Natural killer cell (primary cell): Measurements from ENCODE around the gene GREM2. TPM values are rescaled to one million over a fixed set of nuclear protein-coding genes. Genes with fewer than 3 reads are reported as not detected.
A peak's percentile ranks its signal among the peaks of the same experiment; 100 is the strongest.

Experiments
- ATAC-seq, 3 donors: fragments of 150-1000 bp in 2 of 3; fragments of 200-7000 bp in 1 of 3; cut with Tn5 transposase; 1 replicate in 1 of 3; 2 replicates in 2 of 3; pipeline ENCODE4 v1.10.0; 2021; ENCODE audit warnings: mild to moderate bottlenecking in 2 of 3, moderate library complexity in 2 of 3
- DNase-seq, 2 donors: peaks; one replicate each; pipeline versions ENCODE4 v3.0.0 to v3.0.0-alpha.2; 2013 to 2021; ENCODE audit warnings: mixed read lengths in 1 of 2
- H3K27ac ChIP-seq: one replicate; pipeline ENCODE4 v1.5.1; 2013; ENCODE audit warnings: mild to moderate bottlenecking, low read length
- H3K27me3 ChIP-seq: one replicate; pipeline ENCODE4 v1.6.1; 2013; ENCODE audit warnings: low read length; ENCODE audit not compliant: control insufficient read depth, insufficient read depth
- H3K36me3 ChIP-seq: one replicate; pipeline ENCODE4 v1.6.1; 2013; ENCODE audit warnings: low read length; ENCODE audit not compliant: control insufficient read depth, insufficient read depth
- H3K4me1 ChIP-seq: one replicate; pipeline ENCODE4 v1.6.1; 2013; ENCODE audit warnings: low read length; ENCODE audit not compliant: control insufficient read depth, insufficient read depth
- H3K4me3 ChIP-seq: one replicate; pipeline ENCODE4 v1.5.1; 2013; ENCODE audit warnings: low read length
- H3K9me3 ChIP-seq: one replicate; pipeline ENCODE4 v1.6.1; 2013; ENCODE audit warnings: low read length; ENCODE audit not compliant: control insufficient read depth, insufficient read depth
- H3K27ac Mint-ChIP-seq, 2 donors: one replicate each; pipeline ENCODE4 v1.8.0; 2022; ENCODE audit warnings: mild to moderate bottlenecking in 2 of 2, mixed read lengths in 2 of 2, moderate library complexity in 1 of 2
- H3K27me3 Mint-ChIP-seq, 2 donors: one replicate each; pipeline ENCODE4 v1.8.0; 2022; ENCODE audit warnings: low read depth in 2 of 2, mixed read lengths in 2 of 2
- H3K36me3 Mint-ChIP-seq: one replicate; pipeline ENCODE4 v1.8.0; 2022; ENCODE audit warnings: mixed read lengths
- H3K4me1 Mint-ChIP-seq, 2 donors: one replicate each; pipeline ENCODE4 v1.8.0; 2022; ENCODE audit warnings: mixed read lengths in 2 of 2
- H3K4me3 Mint-ChIP-seq: one replicate; pipeline ENCODE4 v1.8.0; 2022; ENCODE audit warnings: mild to moderate bottlenecking, moderate library complexity, mixed read lengths
- H3K9me3 Mint-ChIP-seq, 2 donors: one replicate each; pipeline ENCODE4 v1.8.0; 2022; ENCODE audit warnings: mixed read lengths in 2 of 2
- CTCF ChIP-seq: fragments of 200-600 bp; IDR thresholded peaks from one replicate; pipeline ENCODE4 v1.8.0; 2022; ENCODE audit warnings: antibody characterized with exemption
- WGBS: methylation state at CpG from one replicate; pipeline ENCODE4 v1.1.7; 2013; ENCODE audit warnings: missing lambda C conversion rate; ENCODE audit not compliant: insufficient coverage; 5-methylcytosine and 5-hydroxymethylcytosine counted together
- intact Hi-C: fragments of 100-400 bp; cut with micrococcal nuclease; formaldehyde crosslinking; loops from one replicate; pipeline ENCODE4 v1.14.2; 2022
- total RNA-seq, 4 donors: library from RNA; stranded (reverse); fragments of 120-200 nt in 1 of 4; gene quantifications; one replicate each; pipeline versions ENCODE4 v1.2.3 to v1.2.4, GENCODE V29; 2013 to 2022

The GREM2 gene
- total RNA-seq, 3 donors from 2014 or later (not counting 1 experiment from before 2014, with no cell fraction given), result 0.08 to 0.34 TPM; not detected in 1

- Histone ChIP-seq H3K4me1 (no peaks in the 10 kb centered on the region), H3K27ac (no peak overlapping the region), H3K9me3 (no peaks in the 10 kb centered on the region), H3K4me3 (no peak overlapping the region), H3K27me3 (no peaks in the 10 kb centered on the region), H3K36me3 (no peaks in the 10 kb centered on the region)
- intact Hi-C loops, result loop anchor here (1.0 kb wide), 1 partner anchor 147 kb away; no protein-coding TSS in a partner anchor
- peak; percentile 63 for TF ChIP-seq CTCF
- peaks cover 16 to 22% of the 10 kb centered on the region in 2 donors for H3K27me3 Mint-ChIP-seq
- no peaks in the 10 kb centered on the region for H3K9me3 Mint-ChIP-seq
- 45% methylated on average over 3 of the region's 7 CpGs for WGBS
- DNase-seq (peak in 1 of 2 donors; percentile 51), ATAC-seq (peak; percentile 24 to 76 (median 65))
- H3K36me3 Mint-ChIP-seq, result no peaks in the 10 kb centered on the region
- no peak overlapping the region for H3K27ac Mint-ChIP-seq
- H3K4me1 Mint-ChIP-seq, result no peaks in the 10 kb centered on the region
- no peak overlapping the region for H3K4me3 Mint-ChIP-seq
Measured at GRCh38 chr1:240455228-240455821, 156.6 kb downstream of the GREM2 start.

DNA sequence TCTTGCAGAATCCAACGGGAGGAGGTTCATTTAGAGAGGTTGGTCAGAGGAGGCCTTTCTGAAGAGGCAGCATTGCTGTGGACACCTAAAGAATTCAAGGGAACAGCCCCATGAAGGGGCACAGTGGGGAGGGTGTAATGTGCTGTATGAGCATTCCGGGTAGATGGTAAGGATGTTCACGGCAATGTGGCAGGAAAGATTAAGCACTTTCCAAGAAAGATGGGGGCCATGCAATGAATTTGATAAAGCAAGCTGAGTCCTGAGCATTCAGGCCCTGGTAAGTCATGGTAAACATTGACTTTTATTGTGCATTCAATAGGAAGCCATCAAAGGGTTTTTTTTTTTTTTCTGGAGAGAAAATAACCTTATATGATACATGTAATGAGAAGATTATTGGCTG lies 166.6 kb downstream of the GREM2 start:
- Histone ChIP-seq H3K36me3 (no peaks in the 10 kb centered on the region), H3K4me3 (no peak overlapping the region), H3K9me3 (no peaks in the 10 kb centered on the region), H3K27me3 (no peaks in the 10 kb centered on the region), H3K27ac (no peak overlapping the region), H3K4me1 (no peaks in the 10 kb centered on the region)
- H3K27ac Mint-ChIP-seq, result no peak overlapping the region
- H3K4me1 Mint-ChIP-seq, result no peaks in the 10 kb centered on the region
- WGBS, result 92% methylated on average over 3 of the region's 3 CpGs
- no peak overlapping the region for H3K4me3 Mint-ChIP-seq
- TF ChIP-seq CTCF, result no peak
- DNase-seq, result no peak
- no peaks in the 10 kb centered on the region for H3K9me3 Mint-ChIP-seq
- ATAC-seq, result no peak
- H3K27me3 Mint-ChIP-seq, result peaks cover 19 to 63% of the 10 kb centered on the region in 2 donors
- no peaks in the 10 kb centered on the region for H3K36me3 Mint-ChIP-seq
- intact Hi-C loops, result no loop called here

DNA sequence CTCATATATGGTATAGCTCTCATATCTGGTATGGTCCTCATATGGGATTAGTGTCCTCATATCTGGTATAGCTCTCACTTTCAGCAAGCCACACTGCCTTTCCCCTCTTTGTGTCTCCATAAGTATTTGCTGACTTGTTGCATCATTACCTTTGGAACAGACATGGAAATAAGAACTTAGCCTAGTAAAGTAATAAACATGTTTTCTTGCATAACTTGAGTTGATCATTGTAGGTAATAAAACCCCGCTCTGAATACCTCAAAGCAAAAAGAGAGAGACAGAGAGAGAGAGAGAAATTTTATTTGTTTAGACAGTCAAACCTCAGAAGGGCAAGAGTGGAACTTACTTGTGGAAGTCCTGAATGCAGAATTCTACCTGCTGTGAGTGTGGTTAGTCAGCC lies 170.3 kb downstream of the GREM2 start:
- H3K36me3 ChIP-seq, result no peaks in the 10 kb centered on the region
- Mint-ChIP-seq H3K9me3 (no peaks in the 10 kb centered on the region), H3K27ac (no peak overlapping the region), H3K4me1 (no peaks in the 10 kb centered on the region), H3K4me3 (no peak overlapping the region), H3K27me3 (peaks cover 11 to 43% of the 10 kb centered on the region in 2 donors), H3K36me3 (no peaks in the 10 kb centered on the region)
- no peak overlapping the region for H3K4me3 ChIP-seq
- no peak for TF ChIP-seq CTCF
- no peaks in the 10 kb centered on the region for H3K4me1 ChIP-seq
- DNase-seq (no peak), ATAC-seq (no peak)
- H3K27me3 ChIP-seq, result no peaks in the 10 kb centered on the region
- intact Hi-C loops, result no loop called here
- no peaks in the 10 kb centered on the region for H3K9me3 ChIP-seq
- 89% methylated on average over 1 of the region's 1 CpG for WGBS
- H3K27ac ChIP-seq, result no peak overlapping the region
